ENCODE measurements around the gene ZFYVE1. TPM values are rescaled to one million over a fixed set of nuclear protein-coding genes. Genes with fewer than 3 reads are reported as not detected.
A peak's percentile ranks its signal among the peaks of the same experiment; 100 is the strongest.

The ZFYVE1 gene
- total RNA-seq (2021) = 14.2 and 14.7 TPM in 2 replicates
- long read RNA-seq, full-length matches to known transcripts = 45 of 64 reads
- long read RNA-seq, partial matches to known transcripts = 8 of 64 reads
- long read RNA-seq, other reads (novel, unspliced or antisense) = 11 of 64 reads

- H3K4me3 Mint-ChIP-seq = peak within 1 kb of the TSS; percentile 88 to 96
- H3K4ac ChIP-seq (ENCODE audit: low read depth, low read length) = no peak within 1 kb of the TSS
- H2BK120ac ChIP-seq (ENCODE audit: low read depth, low read length, poor library complexity, severe bottlenecking) = no peak within 1 kb of the TSS
- no peaks in the 10 kb centered on the region for H3K27me3 ChIP-seq (ENCODE audit: insufficient read depth, low read length)
- H3K4me1 Mint-ChIP-seq = peaks cover 22 to 26% of the 10 kb centered on the region in 2 experiments
- H4K8ac ChIP-seq (replicated peaks; ENCODE audit: insufficient read length, low read depth, low read length) = no peak within 1 kb of the TSS
- H3K4me2 ChIP-seq (ENCODE audit: insufficient read depth, insufficient read length, low read length) = peak within 1 kb of the TSS; percentile 88
- no peaks in the 10 kb centered on the region for H4K20me1 ChIP-seq (ENCODE audit: control insufficient read depth, insufficient read depth, insufficient read length)
- no peak within 1 kb of the TSS for H3K27ac ChIP-seq (ENCODE audit: insufficient read length, low read depth, low read length)
- H3K14ac ChIP-seq (ENCODE audit: insufficient read depth, low read length) = no peak within 1 kb of the TSS
- H2AFZ ChIP-seq (ENCODE audit: low read length) = no peak within 1 kb of the TSS
- no peaks in the 10 kb centered on the region for H3K9me3 Mint-ChIP-seq
- H3K18ac ChIP-seq (ENCODE audit: insufficient read length, low read depth, low read length) = no peak within 1 kb of the TSS
- H3K79me2 ChIP-seq (ENCODE audit: insufficient read depth, low read length) = no peaks in the 10 kb centered on the region
- H3K27ac Mint-ChIP-seq = peak within 1 kb of the TSS; percentile 89 to 98 (median 92); a peak in 6 of 7 replicates
- TF ChIP-seq, protein P1, sequence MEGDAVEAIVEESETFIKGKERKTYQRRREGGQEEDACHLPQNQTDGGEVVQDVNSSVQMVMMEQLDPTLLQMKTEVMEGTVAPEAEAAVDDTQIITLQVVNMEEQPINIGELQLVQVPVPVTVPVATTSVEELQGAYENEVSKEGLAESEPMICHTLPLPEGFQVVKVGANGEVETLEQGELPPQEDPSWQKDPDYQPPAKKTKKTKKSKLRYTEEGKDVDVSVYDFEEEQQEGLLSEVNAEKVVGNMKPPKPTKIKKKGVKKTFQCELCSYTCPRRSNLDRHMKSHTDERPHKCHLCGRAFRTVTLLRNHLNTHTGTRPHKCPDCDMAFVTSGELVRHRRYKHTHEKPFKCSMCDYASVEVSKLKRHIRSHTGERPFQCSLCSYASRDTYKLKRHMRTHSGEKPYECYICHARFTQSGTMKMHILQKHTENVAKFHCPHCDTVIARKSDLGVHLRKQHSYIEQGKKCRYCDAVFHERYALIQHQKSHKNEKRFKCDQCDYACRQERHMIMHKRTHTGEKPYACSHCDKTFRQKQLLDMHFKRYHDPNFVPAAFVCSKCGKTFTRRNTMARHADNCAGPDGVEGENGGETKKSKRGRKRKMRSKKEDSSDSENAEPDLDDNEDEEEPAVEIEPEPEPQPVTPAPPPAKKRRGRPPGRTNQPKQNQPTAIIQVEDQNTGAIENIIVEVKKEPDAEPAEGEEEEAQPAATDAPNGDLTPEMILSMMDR (conservative IDR thresholded peaks at IDR 0.05) = no peak
- no peak within 1 kb of the TSS for H2BK5ac ChIP-seq (ENCODE audit: insufficient read length, low read length)
- peaks cover 8 to 19% (median 19%) of the 10 kb centered on the region in 3 experiments; a peak in 6 of 7 replicates for H3K36me3 Mint-ChIP-seq (ENCODE audit: insufficient read depth in 1 of 3, low read depth in 3 of 3)
- H2BK20ac ChIP-seq (ENCODE audit: low read depth, low read length, poor library complexity, severe bottlenecking) = no peak within 1 kb of the TSS
- no CpG with 5 or more reads among the region's 42 CpGs for WGBS (ENCODE audit: extremely low coverage, insufficient read length, low lambda C conversion rate)
- H3K56ac ChIP-seq (ENCODE audit: insufficient read length, low read depth, low read length) = no peak within 1 kb of the TSS
- no peaks in the 10 kb centered on the region for H3K9me3 ChIP-seq (ENCODE audit: control insufficient read depth, low read depth, low read length)
- H3K79me1 ChIP-seq (ENCODE audit: insufficient read depth, low read depth, low read length, poor library complexity, severe bottlenecking) = peaks cover 8% of the 10 kb centered on the region
- H3K23me2 ChIP-seq (ENCODE audit: insufficient read length, low read depth, low read length, poor library complexity, severe bottlenecking) = peaks cover 5% of the 10 kb centered on the region
- H2AK5ac ChIP-seq (ENCODE audit: insufficient read length, low read length) = no peak within 1 kb of the TSS
- peak within 1 kb of the TSS; percentile 67 for H3K9ac ChIP-seq (ENCODE audit: extremely low read depth, insufficient read length, low read length)
- H3K4me1 ChIP-seq (ENCODE audit: insufficient read depth, low read length) = no peaks in the 10 kb centered on the region
- no peaks in the 10 kb centered on the region for H3K27me3 Mint-ChIP-seq (ENCODE audit: low read depth)
- H3K23ac ChIP-seq (ENCODE audit: insufficient read length, low read depth, low read length) = no peak within 1 kb of the TSS
- no peak within 1 kb of the TSS for H2BK12ac ChIP-seq (ENCODE audit: insufficient read length, low read depth, low read length)
- peak; percentile 99 for DNase-seq
- no peak within 1 kb of the TSS for H4K5ac ChIP-seq (ENCODE audit: insufficient read length, low read depth, low read length)
- H2BK15ac ChIP-seq (ENCODE audit: low read depth, low read length) = no peak within 1 kb of the TSS
- H4K91ac ChIP-seq (ENCODE audit: insufficient read length, low read depth, low read length) = no peak within 1 kb of the TSS
- no peak within 1 kb of the TSS for H3T11ph ChIP-seq (ENCODE audit: low read length)
Observed at GRCh38 chr14:73026845-73027542, at the start of gene ZFYVE1. Gene ZFYVE1, minus strand, starts transcription at chr14:73027106. Its CDS starts 2,598 bp downstream, at chr14:73024508.
